Endothelial cell of umbilical vein (primary cell): ENCODE results near the gene SLC44A1.

ENCODE experiments used
- CTCF ChIP-seq, 2 donors: IDR thresholded peaks; 1 replicate in 1 of 2; 2 replicates in 1 of 2; pipeline ENCODE4 v1.5.1; 2011; ENCODE audit warnings: low read length in 2 of 2, mild to moderate bottlenecking in 2 of 2, moderate library complexity in 2 of 2, control low read depth in 1 of 2, inconsistent platforms in 1 of 2, low read depth in 1 of 2; ENCODE audit not compliant: insufficient read depth in 1 of 2; ENCODE audit errors: extremely low read depth in 1 of 2
- POLR2A ChIP-seq: IDR thresholded peaks from 2 replicates; pipeline ENCODE4 v1.6.1; 2012; ENCODE audit warnings: low read depth, mild to moderate bottlenecking, control low read depth, low read length
- POLR2AphosphoS5 ChIP-seq: IDR thresholded peaks from 2 replicates; pipeline ENCODE4 v1.6.1; 2012; ENCODE audit warnings: low read depth, mild to moderate bottlenecking, control low read depth, low read length, moderate library complexity; ENCODE audit not compliant: insufficient read depth

- TF ChIP-seq POLR2AphosphoS5 (no peak), CTCF (IDR thresholded peaks at IDR 0.05; ENCODE audit: extremely low read depth in 1 of 2, insufficient read depth in 1 of 2, low read depth in 1 of 2, low read length in 2 of 2) (no peak), POLR2A (no peak)
These were observed 93.9 kb downstream of the SLC44A1 start for GRCh38 chr9:105338308-105338707.
